Measurements from ENCODE around the gene SPINDOC. TPM values are rescaled to one million over a fixed set of nuclear protein-coding genes. Genes with fewer than 3 reads are reported as not detected.

SPINDOC gene
- polyA plus RNA-seq, 1 experiment = 15.8 TPM

DNA sequence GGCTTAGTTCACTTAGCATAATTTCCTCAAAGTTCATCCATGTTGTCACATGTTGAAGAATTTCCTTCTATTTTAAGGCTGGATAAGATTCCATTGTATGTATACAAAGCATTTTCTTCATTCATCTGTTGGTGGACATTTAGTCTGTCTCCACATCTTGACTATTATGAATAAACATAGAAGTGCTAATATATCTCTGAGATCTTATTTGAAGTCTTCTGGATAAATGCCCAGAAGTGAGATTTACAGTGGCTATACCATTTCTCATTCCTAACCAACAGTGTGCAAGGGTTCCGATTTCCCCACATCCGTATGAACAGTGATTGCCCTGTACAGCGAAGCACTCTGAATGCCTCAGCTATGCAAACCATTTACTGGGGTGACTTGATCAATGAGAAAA, 38.1 kb upstream of the SPINDOC start:
- TF ChIP-seq, protein P1, sequence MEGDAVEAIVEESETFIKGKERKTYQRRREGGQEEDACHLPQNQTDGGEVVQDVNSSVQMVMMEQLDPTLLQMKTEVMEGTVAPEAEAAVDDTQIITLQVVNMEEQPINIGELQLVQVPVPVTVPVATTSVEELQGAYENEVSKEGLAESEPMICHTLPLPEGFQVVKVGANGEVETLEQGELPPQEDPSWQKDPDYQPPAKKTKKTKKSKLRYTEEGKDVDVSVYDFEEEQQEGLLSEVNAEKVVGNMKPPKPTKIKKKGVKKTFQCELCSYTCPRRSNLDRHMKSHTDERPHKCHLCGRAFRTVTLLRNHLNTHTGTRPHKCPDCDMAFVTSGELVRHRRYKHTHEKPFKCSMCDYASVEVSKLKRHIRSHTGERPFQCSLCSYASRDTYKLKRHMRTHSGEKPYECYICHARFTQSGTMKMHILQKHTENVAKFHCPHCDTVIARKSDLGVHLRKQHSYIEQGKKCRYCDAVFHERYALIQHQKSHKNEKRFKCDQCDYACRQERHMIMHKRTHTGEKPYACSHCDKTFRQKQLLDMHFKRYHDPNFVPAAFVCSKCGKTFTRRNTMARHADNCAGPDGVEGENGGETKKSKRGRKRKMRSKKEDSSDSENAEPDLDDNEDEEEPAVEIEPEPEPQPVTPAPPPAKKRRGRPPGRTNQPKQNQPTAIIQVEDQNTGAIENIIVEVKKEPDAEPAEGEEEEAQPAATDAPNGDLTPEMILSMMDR (IDR thresholded peaks at IDR 0.05; ENCODE audit: low read depth, low read length) = no peak
- ChIA-PET CTCF (no interaction called here), POLR2A (no interaction called here)
- no peak overlapping the region for H3K27ac ChIP-seq (ENCODE audit: low read depth, low read length)
- H3K27me3 ChIP-seq (ENCODE audit: control insufficient read depth, insufficient read depth, low read length) = no peaks in the 10 kb centered on the region
- no peak for DNase-seq (ENCODE audit: low read depth, low spot score)
- no peak overlapping the region for H3K4me3 ChIP-seq (ENCODE audit: low read depth, low read length)
- no peaks in the 10 kb centered on the region for H3K9me3 ChIP-seq (ENCODE audit: control insufficient read depth, insufficient read depth, low read length)

GRCh38 chr11:63779039-63779438, 34.2 kb upstream of the SPINDOC start:
- CTCF ChIA-PET = interaction anchor here (0.6 to 1.5 kb wide), 4 partner anchors 9 to 167 kb away, joined by 3 to 5 read pairs (median 3); no protein-coding TSS in a partner anchor

DNA sequence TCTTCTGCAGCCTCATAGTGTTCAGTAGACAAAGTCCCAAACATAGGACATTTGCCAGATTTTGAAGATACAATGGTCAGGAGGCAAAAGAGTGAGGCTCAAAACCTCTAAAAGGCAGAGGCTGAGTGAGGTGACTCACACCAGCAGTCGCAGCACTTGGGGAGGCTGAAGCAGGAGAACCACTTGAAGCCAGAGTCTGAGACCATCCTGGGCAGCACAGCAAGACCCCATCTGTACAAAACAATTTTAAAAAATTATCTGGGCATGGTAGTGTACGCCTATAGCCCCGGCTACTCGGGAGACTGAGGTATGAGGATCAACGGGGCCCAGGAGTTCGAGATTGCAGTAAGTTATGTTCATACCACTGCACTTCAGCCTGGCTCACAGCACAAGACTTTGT, 30.5 kb upstream of the SPINDOC start:
- POLR2A ChIA-PET = no interaction called here
- no peaks in the 10 kb centered on the region for H3K9me3 ChIP-seq (ENCODE audit: control insufficient read depth, insufficient read depth, low read length)

More at GRCh38 chr11:63779039-63779438, 34.2 kb upstream of the SPINDOC start:
- Histone ChIP-seq H3K27me3 (ENCODE audit: control insufficient read depth, insufficient read depth, low read length) (no peaks in the 10 kb centered on the region), H3K4me3 (ENCODE audit: low read depth, low read length) (no peak overlapping the region), H3K27ac (ENCODE audit: low read depth, low read length) (no peak overlapping the region), H3K9me3 (ENCODE audit: control insufficient read depth, insufficient read depth, low read length) (no peaks in the 10 kb centered on the region)
- POLR2A ChIA-PET = no interaction called here
- DNase-seq (ENCODE audit: low read depth, low spot score) = no peak
- TF ChIP-seq, protein P1 (IDR thresholded peaks at IDR 0.05; ENCODE audit: low read depth, low read length) = no peak

DNA sequence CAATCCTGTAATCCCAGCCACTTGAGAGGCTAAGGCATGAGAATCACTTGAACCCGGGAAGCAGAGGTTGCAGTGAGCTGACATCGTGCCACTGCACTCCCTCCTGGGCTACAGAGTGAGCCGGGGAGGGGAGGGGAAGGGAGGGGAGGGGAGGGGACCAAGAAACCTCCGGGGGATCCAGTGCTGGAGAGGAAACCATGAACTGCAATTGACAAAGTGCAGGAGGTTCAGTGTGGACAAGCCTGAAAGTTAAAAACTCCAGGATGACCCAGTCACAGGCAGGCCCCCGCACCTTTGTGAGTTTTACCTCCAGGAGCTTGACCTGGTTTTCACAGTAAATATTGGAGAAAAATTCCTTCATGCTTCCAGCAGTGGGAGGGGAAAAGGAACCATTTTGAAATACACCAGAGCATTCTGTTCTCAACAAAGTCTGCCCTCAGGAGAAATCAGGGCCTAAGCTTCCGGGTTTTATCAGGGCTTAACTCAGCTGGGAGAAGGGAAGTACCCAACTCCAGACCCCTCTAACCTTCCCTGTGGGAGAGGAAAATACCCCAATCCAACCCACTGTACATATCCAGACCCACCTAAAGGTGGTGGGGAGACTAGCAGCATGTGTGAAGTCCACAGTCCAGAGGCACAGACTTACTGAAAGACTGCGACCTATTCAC, 29.2 kb upstream of the SPINDOC start:
- no peaks in the 10 kb centered on the region; the same call in 1 of the 2 replicates for H3K9me3 ChIP-seq (ENCODE audit: control insufficient read depth, insufficient read depth, low read length)
- ChIA-PET POLR2A (no interaction called here), CTCF (no interaction called here)
- no peak for DNase-seq (ENCODE audit: low read depth, low spot score)
- no peak overlapping the region for H3K4me3 ChIP-seq (ENCODE audit: low read depth, low read length)
- no peak overlapping the region for H3K27ac ChIP-seq (ENCODE audit: low read depth, low read length)
- TF ChIP-seq, protein P1 (IDR thresholded peaks at IDR 0.05; ENCODE audit: low read depth, low read length) = no peak
- no peaks in the 10 kb centered on the region for H3K27me3 ChIP-seq (ENCODE audit: control insufficient read depth, insufficient read depth, low read length)

More for the DNA sequence above, 30.5 kb upstream of the SPINDOC start:
- Histone ChIP-seq H3K27ac (ENCODE audit: low read depth, low read length) (no peak overlapping the region), H3K4me3 (ENCODE audit: low read depth, low read length) (no peak overlapping the region), H3K27me3 (ENCODE audit: control insufficient read depth, insufficient read depth, low read length) (no peaks in the 10 kb centered on the region)
- no peak for DNase-seq (ENCODE audit: low read depth, low spot score)
- CTCF ChIA-PET = no interaction called here
- TF ChIP-seq, protein P1 (IDR thresholded peaks at IDR 0.05; ENCODE audit: low read depth, low read length) = no peak

GRCh38 chr11:63785823-63786222, 27.4 kb upstream of the SPINDOC start:
- TF ChIP-seq, protein P1 (IDR thresholded peaks at IDR 0.05; ENCODE audit: low read depth, low read length) = no peak
- no peaks in the 10 kb centered on the region for H3K27me3 ChIP-seq (ENCODE audit: control insufficient read depth, insufficient read depth, low read length)
- no peak for DNase-seq (ENCODE audit: low read depth, low spot score)
- ChIA-PET CTCF (interaction anchor here (0.7 kb wide), 1 partner anchor 215 kb away, joined by 3 read pairs; no protein-coding TSS in a partner anchor), POLR2A (no interaction called here)
- H3K9me3 ChIP-seq (ENCODE audit: control insufficient read depth, insufficient read depth, low read length) = peaks cover 5% of the 10 kb centered on the region
- no peak overlapping the region for H3K4me3 ChIP-seq (ENCODE audit: low read depth, low read length)
- no peak overlapping the region for H3K27ac ChIP-seq (ENCODE audit: low read depth, low read length)
